Astrocyte of the hippocampus (primary cell): ENCODE data around the gene FFAR2.
"Not testable (repeated sequence)": the region's sequence is repeated elsewhere in the genome, so short reads cannot be mapped to it uniquely, and the experiment has no call there.

Experiments
- DNase-seq: peaks from one replicate; pipeline ENCODE4 v3.0.0; 2011; ENCODE audit warnings: low read depth, low spot score

Gene FFAR2

GRCh38 chr19:35455616-35456201 lies 7.7 kb downstream of the FFAR2 start:
- no peak for DNase-seq

DNA sequence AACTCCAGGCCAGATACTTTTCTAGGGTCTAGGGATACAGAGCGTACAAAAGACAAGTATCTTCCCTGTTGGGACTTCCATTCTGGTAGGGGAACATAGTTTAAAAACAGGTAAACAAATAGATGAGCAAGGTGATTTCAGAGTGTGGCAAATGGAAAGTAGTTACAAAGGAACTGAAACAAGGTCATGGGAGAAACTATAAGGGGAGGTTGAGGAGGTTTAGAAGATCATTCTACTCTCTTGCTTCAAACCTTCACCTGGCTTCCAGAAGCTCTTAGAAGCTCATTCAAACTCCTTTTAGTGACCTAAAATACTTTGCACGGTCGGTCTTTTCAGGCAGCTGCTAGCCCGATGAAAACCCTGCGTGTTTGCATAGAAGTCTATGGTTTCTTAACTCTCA lies 9.1 kb downstream of the FFAR2 start:
- DNase-seq, result no peak

DNA sequence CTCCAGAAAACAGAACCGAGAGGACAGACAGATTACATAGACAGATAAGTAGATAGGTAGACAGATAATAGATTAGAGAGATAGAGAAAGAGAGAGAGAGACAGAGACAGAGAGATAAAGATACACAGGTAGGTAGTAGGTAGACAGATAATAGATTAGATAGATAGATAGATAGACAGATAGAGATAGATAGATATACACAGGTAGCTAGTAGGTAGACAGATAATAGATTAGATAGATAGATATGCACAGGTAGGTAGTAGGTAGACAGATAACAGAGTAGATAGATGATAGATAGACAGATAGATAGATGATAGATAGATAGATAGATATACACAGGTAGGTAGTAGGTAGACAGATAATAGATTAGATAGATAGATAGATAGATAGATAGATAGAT lies 10.1 kb downstream of the FFAR2 start:
- DNase-seq, result no peak

DNA sequence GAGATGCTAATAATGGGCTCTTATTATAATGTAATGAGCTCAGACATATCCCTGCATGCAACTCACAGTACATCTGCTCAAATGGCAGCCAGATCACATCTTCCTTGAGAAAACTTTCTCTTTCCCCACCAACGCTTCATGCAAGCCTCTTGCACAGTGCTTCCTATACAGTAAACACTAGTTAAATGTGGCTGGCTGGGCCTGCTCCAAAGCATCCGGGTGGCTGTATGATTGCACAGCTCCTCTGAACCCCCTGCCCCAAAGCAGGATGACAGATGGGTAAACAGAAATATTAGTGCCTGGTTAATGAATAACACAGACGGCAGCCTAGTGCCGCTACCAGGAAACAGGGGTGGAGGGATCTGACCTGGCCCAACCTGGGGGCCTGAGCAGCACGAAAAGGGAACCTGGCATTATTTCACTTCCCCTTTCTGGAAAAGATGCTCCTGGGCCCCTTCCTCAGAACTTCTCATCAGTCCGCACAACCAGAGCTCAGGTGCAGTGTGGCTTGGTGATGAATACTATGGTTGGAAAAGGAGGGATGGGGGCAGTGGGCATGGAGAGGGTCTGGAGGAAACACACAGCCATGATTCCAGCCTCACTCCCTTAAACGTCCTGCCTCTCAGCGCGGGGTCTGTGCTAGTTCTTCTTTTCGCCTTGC lies 10.8 kb downstream of the FFAR2 start:
- DNase-seq, result no peak

- no peak for DNase-seq
These were observed 11.5 kb downstream of the FFAR2 start for GRCh38 chr19:35459414-35460082.

GRCh38 chr19:35460608-35461007 lies 12.6 kb downstream of the FFAR2 start:
- no peak for DNase-seq

DNA sequence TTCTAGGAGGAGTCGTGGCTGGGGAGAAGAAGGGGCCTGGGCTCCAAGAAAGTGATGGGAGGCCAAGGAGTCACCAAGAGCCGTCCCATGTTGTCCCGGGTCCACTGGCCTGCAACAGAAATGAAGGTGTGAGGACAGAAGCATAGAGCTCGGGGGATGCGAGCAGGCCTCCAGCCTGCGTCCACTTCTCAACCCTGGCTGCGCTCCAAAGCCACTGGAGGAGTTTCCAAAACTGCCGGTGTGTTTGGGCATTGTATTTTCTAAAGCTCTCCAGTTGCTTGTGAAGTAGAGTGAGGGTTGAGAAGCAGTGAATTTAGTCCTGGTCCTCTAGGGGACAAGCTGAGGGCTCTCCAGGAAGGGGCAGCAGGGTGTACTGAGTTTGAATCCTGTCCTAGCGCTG lies 13.0 kb downstream of the FFAR2 start:
- DNase-seq, result no peak

DNA sequence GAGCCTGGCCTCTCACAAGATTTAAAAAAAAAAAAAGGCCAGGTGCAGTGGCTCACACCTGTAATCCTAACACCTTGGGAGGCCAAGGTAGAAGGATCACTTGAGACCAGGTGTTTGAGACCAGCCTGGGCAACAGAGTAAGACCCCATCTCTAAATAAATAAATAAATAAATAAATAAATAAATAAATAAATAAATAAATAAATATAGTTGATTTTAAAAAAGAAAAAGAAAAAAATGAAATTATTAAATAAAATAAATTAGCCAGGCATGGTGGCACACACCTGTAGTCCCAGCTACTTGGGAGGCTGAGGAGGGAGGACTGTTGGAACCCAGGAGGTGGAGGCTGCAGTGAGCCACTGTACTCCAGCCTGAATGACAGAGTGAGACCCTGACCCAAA lies 13.7 kb downstream of the FFAR2 start:
- not testable (repeated sequence) for DNase-seq

DNA sequence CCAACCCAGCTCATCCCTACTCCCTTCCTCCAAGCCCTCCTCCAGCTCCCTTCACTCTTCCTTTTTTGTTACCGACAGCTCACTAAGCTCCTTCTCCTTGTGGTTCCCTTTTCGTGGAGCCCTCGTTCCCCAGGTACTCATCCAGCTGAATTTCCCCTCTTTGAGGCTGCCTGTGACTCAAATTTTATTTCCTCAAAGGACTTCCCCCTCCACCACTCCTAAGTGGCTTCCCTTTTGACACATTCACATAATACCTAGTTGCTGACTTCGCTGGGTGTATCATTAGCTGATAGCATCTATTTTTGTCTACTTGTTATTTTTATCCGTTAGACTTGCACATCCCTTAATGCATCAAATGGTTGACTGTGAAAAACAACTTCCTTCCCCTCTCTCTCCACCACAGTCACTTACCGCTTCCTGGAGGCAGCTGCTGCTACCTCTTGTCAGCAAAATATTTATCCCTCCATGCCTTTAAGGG lies 14.5 kb downstream of the FFAR2 start:
- DNase-seq, result no peak

DNA sequence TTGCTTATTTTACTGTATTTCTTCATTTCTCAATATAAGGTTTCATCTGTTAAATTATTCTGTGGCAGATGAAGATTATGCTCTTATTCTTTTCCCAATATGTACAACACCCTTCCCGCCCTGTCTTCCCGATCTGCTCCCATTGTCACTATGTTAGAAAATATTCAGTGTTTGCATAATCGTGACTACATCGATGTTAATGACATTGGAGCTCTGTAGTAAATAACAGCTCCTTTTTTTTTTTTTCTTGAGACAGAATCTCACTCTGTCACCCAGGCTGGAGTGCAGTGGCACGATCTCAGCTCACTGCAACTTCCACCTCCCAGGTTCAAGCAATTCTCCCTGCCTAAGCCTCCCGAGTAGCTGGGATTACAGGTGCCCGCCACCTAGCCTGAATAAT lies 14.9 kb downstream of the FFAR2 start:
- DNase-seq, result not testable (repeated sequence)

DNA sequence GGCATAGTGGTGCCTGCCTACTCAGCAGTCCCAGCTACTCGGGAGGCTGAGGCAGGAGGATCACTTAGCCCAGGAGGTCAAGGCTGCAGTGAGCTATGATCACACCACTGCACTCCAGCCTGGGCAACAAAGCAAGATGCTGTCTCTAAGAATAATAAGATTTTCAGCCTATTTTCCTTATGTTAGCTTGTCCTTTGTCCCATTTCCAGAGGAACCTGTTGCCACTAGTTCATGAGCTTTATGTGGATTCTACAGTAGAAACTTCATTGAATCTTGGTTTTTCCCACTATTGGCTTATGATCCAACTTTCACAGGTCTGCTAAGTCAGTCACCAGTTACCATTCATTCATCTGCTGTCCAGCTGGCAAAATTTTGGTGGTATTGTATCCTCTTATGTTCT lies 18.2 kb downstream of the FFAR2 start:
- no peak for DNase-seq

GRCh38 chr19:35468637-35469036 lies 20.6 kb downstream of the FFAR2 start:
- peak; percentile 17 for DNase-seq

DNA sequence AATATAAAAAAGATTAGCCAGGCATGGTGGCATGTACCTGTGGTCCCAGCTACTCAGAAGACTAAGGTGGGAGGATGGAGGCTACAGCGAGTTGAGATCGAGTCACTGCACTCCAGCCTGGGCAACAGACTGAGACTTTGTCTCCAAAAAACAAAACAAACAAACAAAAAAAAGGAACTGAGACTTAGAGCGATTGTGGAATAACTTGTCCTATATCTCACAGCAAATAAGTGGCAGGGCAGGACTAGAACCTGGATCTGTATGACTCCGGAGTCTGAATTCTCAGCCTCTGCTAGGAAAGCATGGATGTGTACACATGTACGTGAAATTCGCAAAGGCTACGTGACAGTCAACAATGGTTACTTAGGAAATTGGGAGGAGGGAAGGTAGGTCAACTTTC lies 22.1 kb downstream of the FFAR2 start:
- DNase-seq, result no peak

DNA sequence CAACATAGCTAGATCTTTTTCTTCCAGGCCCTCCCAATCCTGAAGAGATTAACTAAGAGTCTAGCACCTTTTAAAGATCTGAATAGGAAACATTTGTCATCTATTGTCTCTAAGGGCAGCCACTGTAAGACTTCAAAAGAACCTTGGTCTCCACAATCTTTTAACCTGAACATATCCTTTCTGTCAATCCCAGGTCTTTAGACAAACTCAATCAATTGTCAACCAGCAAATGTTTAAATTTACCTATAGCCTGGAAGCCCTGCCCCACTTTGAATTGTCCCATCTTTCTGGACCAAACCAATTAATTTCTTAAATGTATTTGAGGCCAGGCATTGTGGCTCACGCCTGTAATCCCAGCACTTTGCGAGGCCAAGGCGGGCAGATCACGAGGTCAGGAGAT lies 23.0 kb downstream of the FFAR2 start:
- DNase-seq, result not testable (repeated sequence)

- no peak for DNase-seq
These were observed 23.9 kb downstream of the FFAR2 start for GRCh38 chr19:35471946-35472345.

- DNase-seq, result no peak
These were observed 26.0 kb downstream of the FFAR2 start for GRCh38 chr19:35474104-35474503.

GRCh38 chr19:35474594-35474993 lies 26.5 kb downstream of the FFAR2 start:
- not testable (repeated sequence) for DNase-seq

DNA sequence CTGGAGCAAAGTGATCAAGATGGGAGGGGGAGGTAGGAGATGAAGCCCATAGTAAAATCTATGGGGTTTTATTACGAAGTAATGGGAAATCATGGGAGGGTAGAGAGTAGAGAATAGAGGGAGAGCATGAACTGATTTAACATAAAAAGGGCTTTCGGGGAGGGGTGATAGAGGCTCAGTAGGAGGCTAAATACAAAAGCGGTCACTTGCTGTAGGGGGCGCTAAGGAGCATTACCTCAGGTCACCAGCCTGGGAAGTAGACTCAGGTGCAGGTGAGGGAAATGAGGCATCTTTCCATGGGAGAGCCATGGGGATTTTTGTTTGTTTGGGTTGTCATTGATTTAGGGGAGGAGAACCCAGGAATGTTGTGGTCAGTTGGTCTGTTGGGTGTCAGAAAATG lies 28.1 kb downstream of the FFAR2 start:
- no peak for DNase-seq

GRCh38 chr19:35478794-35479677 lies 31.0 kb downstream of the FFAR2 start:
- no peak for DNase-seq

- DNase-seq, result no peak
These were observed 35.0 kb downstream of the FFAR2 start for GRCh38 chr19:35483089-35483488.

DNA sequence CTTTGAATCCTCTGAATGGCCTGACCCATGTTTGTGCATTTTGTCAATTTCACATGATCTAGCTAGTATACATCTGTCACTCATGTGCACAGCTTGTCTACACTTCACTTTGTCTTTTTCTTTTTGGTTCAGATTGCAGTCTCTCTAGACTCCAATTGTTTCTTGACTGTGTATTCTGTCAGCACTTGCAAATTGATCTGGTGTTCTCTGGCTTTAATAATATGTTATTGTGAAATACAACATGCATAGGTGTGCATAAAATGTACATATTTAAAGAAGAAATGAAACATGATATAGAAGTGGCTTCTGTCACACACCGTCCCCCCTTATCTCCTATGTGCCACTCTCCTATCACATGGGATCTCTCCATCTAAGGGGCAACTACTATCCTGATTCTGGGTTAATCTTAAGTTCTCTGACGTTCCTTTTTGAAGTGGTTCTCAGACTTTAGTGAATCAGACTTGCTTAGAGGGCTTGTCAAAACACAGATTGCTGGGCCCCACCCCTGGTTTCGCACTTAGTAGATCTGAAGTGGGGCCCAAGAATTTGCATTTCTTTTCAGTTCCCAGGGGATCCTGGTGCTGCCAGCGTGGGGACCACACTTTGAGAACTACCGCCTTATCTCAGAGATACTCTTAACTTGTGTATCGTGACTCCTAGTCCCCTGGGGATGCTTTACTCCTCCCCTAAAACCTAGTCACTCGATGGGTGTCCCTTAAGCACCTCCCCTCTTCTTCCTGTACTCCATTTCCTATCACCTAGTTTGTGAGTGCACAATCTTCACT lies 36.4 kb downstream of the FFAR2 start:
- no peak for DNase-seq
